Kidney epithelial cell (primary cell): ENCODE data around the gene EHD4. TPM values are rescaled to one million over a fixed set of nuclear protein-coding genes. Genes with fewer than 3 reads are reported as not detected.

Source experiments
- DNase-seq: peaks from one replicate; pipeline ENCODE4 v3.0.0-alpha.2; 2010; ENCODE audit warnings: low read depth
- H3K27me3 ChIP-seq: 2 replicates; pipeline ENCODE4 v1.6.0; 2011; ENCODE audit warnings: low read length; ENCODE audit not compliant: control insufficient read depth, insufficient read depth
- H3K36me3 ChIP-seq: 2 replicates; pipeline ENCODE4 v1.5.1; 2011; ENCODE audit warnings: low read length; ENCODE audit not compliant: control insufficient read depth, insufficient read depth
- H3K4me3 ChIP-seq: 2 replicates; pipeline ENCODE4 v1.5.1; 2011; ENCODE audit warnings: low read depth, mild to moderate bottlenecking, control low read depth, low read length
- CTCF ChIP-seq: IDR thresholded peaks from 2 replicates; pipeline ENCODE4 v1.5.1; 2011; ENCODE audit warnings: mild to moderate bottlenecking, moderate library complexity, low read length, control low read depth, inconsistent platforms; ENCODE audit not compliant: insufficient read depth, poor library complexity, severe bottlenecking
- total RNA-seq: library from RNA; depleted of rRNA; stranded (reverse); fragments of >200 nt; gene quantifications from 2 replicates; pipeline ENCODE4 v1.2.3, GENCODE V29; 2015

EHD4 gene
- total RNA-seq, 1 donor from 2014 or later: 30.1 TPM

- no peak for TF ChIP-seq CTCF
- no peaks in the 10 kb centered on the region for H3K36me3 ChIP-seq
- H3K27me3 ChIP-seq: no peaks in the 10 kb centered on the region
- DNase-seq: no peak
- H3K4me3 ChIP-seq: no peak overlapping the region
Observed at GRCh38 chr15:41948490-41948889, 23.9 kb downstream of the EHD4 start.

- H3K36me3 ChIP-seq: peaks cover 1% of the 10 kb centered on the region
- no peak for DNase-seq
- H3K4me3 ChIP-seq: no peak overlapping the region
- no peak for TF ChIP-seq CTCF
- no peaks in the 10 kb centered on the region for H3K27me3 ChIP-seq
Observed at GRCh38 chr15:41946970-41947369, 25.4 kb downstream of the EHD4 start.

- Histone ChIP-seq H3K27me3 (no peaks in the 10 kb centered on the region), H3K36me3 (peaks cover 3% of the 10 kb centered on the region), H3K4me3 (no peak overlapping the region)
- no peak for TF ChIP-seq CTCF
- DNase-seq: no peak
Observed at GRCh38 chr15:41945731-41946130, 26.6 kb downstream of the EHD4 start.

GRCh38 chr15:41945221-41945620 is 27.1 kb downstream of the EHD4 start:
- peaks cover 3% of the 10 kb centered on the region for H3K36me3 ChIP-seq
- no peak for DNase-seq
- no peak overlapping the region for H3K4me3 ChIP-seq
- TF ChIP-seq CTCF: no peak
- H3K27me3 ChIP-seq: no peaks in the 10 kb centered on the region

GRCh38 chr15:41944313-41944940 is 27.9 kb downstream of the EHD4 start:
- Histone ChIP-seq H3K36me3 (peaks cover 3% of the 10 kb centered on the region), H3K27me3 (no peaks in the 10 kb centered on the region), H3K4me3 (no peak overlapping the region)
- no peak for TF ChIP-seq CTCF
- DNase-seq: peak; percentile 80

- Histone ChIP-seq H3K27me3 (no peaks in the 10 kb centered on the region), H3K4me3 (no peak overlapping the region), H3K36me3 (peaks cover 3% of the 10 kb centered on the region)
- TF ChIP-seq CTCF: no peak
- no peak for DNase-seq
Observed at GRCh38 chr15:41943543-41944312, 28.6 kb downstream of the EHD4 start.
